B cell (primary cell): ENCODE data around the gene RHOT1. TPM values are rescaled to one million over a fixed set of nuclear protein-coding genes. Genes with fewer than 3 reads are reported as not detected.

Experiments
- ATAC-seq: fragments of 200-7000 bp; cut with Tn5 transposase; one replicate; pipeline ENCODE4 v1.10.0; 2021; ENCODE audit warnings: low read depth, mild to moderate bottlenecking, moderate number of reproducible peaks, moderate library complexity
- CTCF ChIA-PET: fragments of 350-600 bp; sonication (Branson Sonifier 250); formaldehyde crosslinking; loops from one replicate; lab custom pipeline; 2021; ENCODE audit warnings: antibody characterized with exemption, inconsistent platforms; lab: Charles Lee
- POLR2A ChIA-PET: fragments of 350-600 bp; sonication (Branson Sonifier 250); formaldehyde crosslinking; loops from one replicate; lab custom pipeline; 2021; ENCODE audit warnings: antibody characterized with exemption; lab: Charles Lee
- DNase-seq: peaks from one replicate; pipeline ENCODE4 v3.0.0; 2013
- H2AFZ ChIP-seq: 2 replicates; pipeline ENCODE4 v1.6.1; 2012; ENCODE audit warnings: mild to moderate bottlenecking, low read depth, low read length; ENCODE audit not compliant: insufficient read depth, poor library complexity, severe bottlenecking
- H3K27ac ChIP-seq, 2 donors: 1 replicate in 1 of 2; 2 replicates in 1 of 2; pipeline ENCODE4 v1.5.1; 2012 to 2013; ENCODE audit warnings: low read length in 2 of 2, mild to moderate bottlenecking in 2 of 2, moderate library complexity in 1 of 2
- H3K27me3 ChIP-seq, 4 experiments: fragments of 200-600 bp in 1 of 4; sonication (generic) in 1 of 4; replicated peaks in 1 of 4; 1 replicate in 2 of 4; 2 replicates in 2 of 4; pipeline versions ENCODE4 v1.6.1 to v1.7.0; 2013 to 2016; ENCODE audit warnings: low read length in 3 of 4, mild to moderate bottlenecking in 2 of 4, mixed read lengths in 1 of 4, moderate library complexity in 1 of 4; ENCODE audit not compliant: insufficient read depth in 4 of 4, control insufficient read depth in 3 of 4; ENCODE audit errors: control extremely low read depth in 1 of 4
- H3K36me3 ChIP-seq, 2 experiments: replicated peaks in 1 of 2; 1 replicate in 1 of 2; 2 replicates in 1 of 2; pipeline versions ENCODE4 v1.6.1 to v1.7.1; 2013; ENCODE audit warnings: low read length in 1 of 2; ENCODE audit not compliant: insufficient read depth in 2 of 2, control insufficient read depth in 1 of 2; ENCODE audit errors: control extremely low read depth in 1 of 2, extremely low read depth in 1 of 2
- H3K4me1 ChIP-seq, 2 donors: fragments of 200-600 bp in 1 of 2; sonication (generic) in 1 of 2; 1 replicate in 1 of 2; 2 replicates in 1 of 2; pipeline versions ENCODE4 v1.5.1 to v1.6.1; 2013 to 2017; ENCODE audit warnings: low read length in 2 of 2; ENCODE audit not compliant: control insufficient read depth in 2 of 2, insufficient read depth in 2 of 2
- H3K4me2 ChIP-seq: replicated peaks from 2 replicates; pipeline ENCODE3; 2012; ENCODE audit warnings: mild to moderate bottlenecking, low read depth, low read length; ENCODE audit not compliant: poor library complexity, severe bottlenecking
- H3K4me3 ChIP-seq, 5 experiments: fragments of 200-600 bp in 1 of 5; sonication (generic) in 1 of 5; 1 replicate in 3 of 5; 2 replicates in 2 of 5; pipeline versions ENCODE4 v1.5.1 to v1.7.0; 2011 to 2016; ENCODE audit warnings: low read length in 4 of 5, mild to moderate bottlenecking in 4 of 5, low read depth in 2 of 5, control low read depth in 1 of 5, moderate library complexity in 1 of 5; ENCODE audit not compliant: insufficient read depth in 1 of 5; ENCODE audit errors: control extremely low read depth in 1 of 5, extremely low read depth in 1 of 5
- H3K79me2 ChIP-seq: fragments of 200-600 bp; sonication (generic); one replicate; pipeline ENCODE4 v1.6.0; 2016; ENCODE audit warnings: low read length; ENCODE audit not compliant: control insufficient read depth, insufficient read depth
- H3K9ac ChIP-seq: fragments of 200-600 bp; sonication (generic); 2 replicates; pipeline ENCODE4 v1.6.1; 2017; ENCODE audit warnings: mild to moderate bottlenecking, low read length, moderate library complexity
- H3K9me3 ChIP-seq, 3 donors: one replicate each; pipeline versions ENCODE4 v1.6.1 to v1.7.1; 2013; ENCODE audit warnings: low read length in 2 of 3; ENCODE audit not compliant: control insufficient read depth in 2 of 3, insufficient read depth in 1 of 3; ENCODE audit errors: control extremely low read depth in 1 of 3
- H4K20me1 ChIP-seq: 2 replicates; pipeline ENCODE4 v1.6.0; 2012; ENCODE audit warnings: mild to moderate bottlenecking, low read length; ENCODE audit not compliant: insufficient read depth, control insufficient read depth, poor library complexity, severe bottlenecking
- H3K27ac Mint-ChIP-seq: one replicate; pipeline ENCODE4 v1.8.0; 2021; ENCODE audit warnings: mixed read lengths
- H3K27me3 Mint-ChIP-seq: one replicate; pipeline ENCODE4 v1.8.0; 2021; ENCODE audit warnings: mixed read lengths
- H3K4me1 Mint-ChIP-seq: one replicate; pipeline ENCODE4 v1.8.0; 2021; ENCODE audit warnings: mixed read lengths
- H3K4me3 Mint-ChIP-seq: one replicate; pipeline ENCODE4 v1.8.0; 2021; ENCODE audit warnings: mixed read lengths
- H3K9me3 Mint-ChIP-seq: one replicate; pipeline ENCODE4 v1.8.0; 2022; ENCODE audit warnings: mixed read lengths; ENCODE audit not compliant: insufficient read depth
- CTCF ChIP-seq: fragments of 200-600 bp; IDR thresholded peaks from one replicate; pipeline ENCODE4 v1.8.0; 2022; ENCODE audit warnings: antibody characterized with exemption, mild to moderate bottlenecking
- EZH2 ChIP-seq: IDR thresholded peaks from 2 replicates; pipeline ENCODE4 v1.6.1; 2012; ENCODE audit warnings: borderline replicate concordance, low read depth, mild to moderate bottlenecking, moderate library complexity, low read length; ENCODE audit not compliant: insufficient read depth, poor library complexity, severe bottlenecking
- WGBS: methylation state at CpG from one replicate; pipeline ENCODE4 v1.1.5; 2013; ENCODE audit warnings: missing lambda C conversion rate; ENCODE audit not compliant: insufficient coverage; 5-methylcytosine and 5-hydroxymethylcytosine counted together
- intact Hi-C: fragments of 100-400 bp; cut with micrococcal nuclease; formaldehyde crosslinking; loops from one replicate; pipeline ENCODE4 v1.10.0; 2022
- polyA plus RNA-seq: library from polyadenylated mRNA; depleted of rRNA; stranded (reverse); fragments of >200 nt; gene quantifications from 2 replicates; pipeline ENCODE4 v1.2.3, GENCODE V29; 2012
- total RNA-seq, 2 donors: library from RNA; stranded (reverse); fragments of 120-200 nt in 1 of 2; gene quantifications; 1 replicate in 1 of 2; 2 replicates in 1 of 2; pipeline versions ENCODE4 v1.2.3 to v1.2.4, GENCODE V29; 2013 to 2022

The RHOT1 gene
- total and polyA plus RNA-seq, 2 donors (not counting 1 experiment from before 2014, with no cell fraction given) = 24.6 to 24.7 TPM

GRCh38 chr17:32156656-32157055, 14.4 kb downstream of the RHOT1 start:
- no peak overlapping the region for H2AFZ ChIP-seq
- no peak for TF ChIP-seq EZH2
- no peak for TF ChIP-seq CTCF
- WGBS = no CpG with 5 or more reads among the region's 1 CpG
- no peaks in the 10 kb centered on the region for H3K9me3 Mint-ChIP-seq
- peaks cover 0 to 27% of the 10 kb centered on the region in 2 experiments for H3K36me3 ChIP-seq
- intact Hi-C loops = no loop called here
- no peak overlapping the region for H3K4me3 Mint-ChIP-seq
- H3K27me3 ChIP-seq = no peaks in the 10 kb centered on the region
- H3K27ac Mint-ChIP-seq = no peak overlapping the region
- H3K27me3 Mint-ChIP-seq = no peaks in the 10 kb centered on the region
- peaks cover 3% of the 10 kb centered on the region for H3K4me1 Mint-ChIP-seq
- H3K9me3 ChIP-seq = no peaks in the 10 kb centered on the region
- POLR2A ChIA-PET = no interaction called here
- H3K4me3 ChIP-seq = no peak overlapping the region
- ATAC-seq (no peak), DNase-seq (no peak)
- no peak overlapping the region for H3K4me2 ChIP-seq
- CTCF ChIA-PET = interaction anchor here (1.2 kb wide), 1 partner anchor 21 kb away, joined by 4 read pairs; no protein-coding TSS in a partner anchor
- peaks cover 10% of the 10 kb centered on the region for H3K79me2 ChIP-seq
- no peak overlapping the region for H3K9ac ChIP-seq
- no peak overlapping the region for H3K27ac ChIP-seq
- H4K20me1 ChIP-seq = peaks cover 14% of the 10 kb centered on the region
- H3K4me1 ChIP-seq = no peaks in the 10 kb centered on the region

- no peak overlapping the region for H2AFZ ChIP-seq
- TF ChIP-seq EZH2 (no peak), CTCF (no peak)
These were observed 14.9 kb downstream of the RHOT1 start for GRCh38 chr17:32157225-32157624.

More at GRCh38 chr17:32157225-32157624, 14.9 kb downstream of the RHOT1 start:
- Histone ChIP-seq H3K36me3 (peaks cover 0 to 27% of the 10 kb centered on the region in 2 experiments), H3K4me1 (no peaks in the 10 kb centered on the region), H3K27ac (no peak overlapping the region), H4K20me1 (peaks cover 14% of the 10 kb centered on the region), H3K4me3 (no peak overlapping the region), H3K4me2 (no peak overlapping the region), H3K27me3 (no peaks in the 10 kb centered on the region), H3K9me3 (no peaks in the 10 kb centered on the region), H3K79me2 (peaks cover 10% of the 10 kb centered on the region), H3K9ac (no peak overlapping the region)
- ChIA-PET POLR2A (no interaction called here), CTCF (interaction anchor here (1.2 kb wide), 1 partner anchor 22 kb away, joined by 4 read pairs; no protein-coding TSS in a partner anchor)
- WGBS = 95% methylated on average over 4 of the region's 4 CpGs
- H3K4me1 Mint-ChIP-seq = peaks cover under 1% of the 10 kb centered on the region
- no peaks in the 10 kb centered on the region for H3K27me3 Mint-ChIP-seq
- H3K4me3 Mint-ChIP-seq = no peak overlapping the region
- DNase-seq = no peak
- no peak overlapping the region for H3K27ac Mint-ChIP-seq
- ATAC-seq = no peak
- no peaks in the 10 kb centered on the region for H3K9me3 Mint-ChIP-seq
- intact Hi-C loops = no loop called here
